SK-N-SH treated with all-trans-retinoic acid at 6 μM for 48 hours (cell line): ENCODE results near the gene TSPAN18.

Experiments
- ATAC-seq: fragments of 200-7000 bp; cut with Tn5 transposase; 3 replicates; pipeline ENCODE4 v1.9.1; 2020; ENCODE audit warnings: mild to moderate bottlenecking, moderate library complexity
- ARNTL ChIP-seq: fragments of 450-650 bp; formaldehyde crosslinking; IDR thresholded peaks from 2 replicates; pipeline ENCODE4 v1.5.0; 2020; ENCODE audit warnings: low read depth, mild to moderate bottlenecking, moderate library complexity, borderline replicate concordance
- BACH2 ChIP-seq: fragments of 250-450 bp; sonication (Bioruptor Pico); IDR thresholded peaks from 2 replicates; pipeline ENCODE4 v1.9.0; 2021; ENCODE audit warnings: mild to moderate bottlenecking, borderline replicate concordance
- CREB5 ChIP-seq: fragments of 250-450 bp; sonication (Bioruptor Pico); IDR thresholded peaks from 2 replicates; pipeline ENCODE4 v1.5.1; 2020; ENCODE audit warnings: low read depth, mild to moderate bottlenecking, moderate library complexity
- CSDC2 ChIP-seq: fragments of 250-450 bp; sonication (Bioruptor Pico); IDR thresholded peaks from 2 replicates; pipeline ENCODE4 v1.5.0; 2020; ENCODE audit warnings: mild to moderate bottlenecking, moderate library complexity
- CSRNP3 ChIP-seq: fragments of 250-450 bp; sonication (Bioruptor Pico); IDR thresholded peaks from 2 replicates; pipeline ENCODE4 v1.5.1; 2021; ENCODE audit warnings: mild to moderate bottlenecking, moderate library complexity
- ESRRG ChIP-seq: fragments of 250-450 bp; sonication (Bioruptor Pico); IDR thresholded peaks from 2 replicates; pipeline ENCODE4 v1.6.1; 2021; ENCODE audit warnings: mild to moderate bottlenecking
- GLIS3 ChIP-seq: fragments of 250-450 bp; sonication (Bioruptor Pico); IDR thresholded peaks from 2 replicates; pipeline ENCODE4 v1.5.0; 2020; ENCODE audit warnings: mild to moderate bottlenecking, moderate library complexity
- ISL1 ChIP-seq: fragments of 250-450 bp; sonication (Bioruptor Pico); IDR thresholded peaks from 2 replicates; pipeline ENCODE4 v2.1.2; 2022; ENCODE audit warnings: mild to moderate bottlenecking, moderate library complexity
- PATZ1 ChIP-seq: fragments of 250-450 bp; sonication (Bioruptor Pico); IDR thresholded peaks from 2 replicates; pipeline ENCODE4 v1.8.0; 2020; ENCODE audit warnings: mild to moderate bottlenecking, moderate library complexity, borderline replicate concordance
- POU6F1 ChIP-seq: fragments of 250-450 bp; sonication (Bioruptor Pico); IDR thresholded peaks from 2 replicates; pipeline ENCODE4 v1.8.0; 2021; ENCODE audit warnings: low read depth, mild to moderate bottlenecking, moderate library complexity, borderline replicate concordance
- PPARA ChIP-seq: fragments of 250-450 bp; sonication (Bioruptor Pico); IDR thresholded peaks from 2 replicates; pipeline ENCODE4 v1.5.0; 2020; ENCODE audit warnings: mild to moderate bottlenecking, borderline replicate concordance
- RARB ChIP-seq: fragments of 250-450 bp; sonication (Bioruptor Pico); IDR thresholded peaks from 2 replicates; pipeline ENCODE4 v1.8.0; 2021; ENCODE audit warnings: mild to moderate bottlenecking, moderate library complexity
- SNAI2 ChIP-seq: fragments of 250-450 bp; sonication (Bioruptor Pico); IDR thresholded peaks from 2 replicates; pipeline ENCODE4 v1.5.0; 2020; ENCODE audit warnings: mild to moderate bottlenecking, moderate library complexity
- TCF4 ChIP-seq: fragments of 250-450 bp; sonication (Bioruptor Pico); IDR thresholded peaks from 2 replicates; pipeline ENCODE4 v1.8.0; 2021; ENCODE audit warnings: mild to moderate bottlenecking, moderate library complexity, borderline replicate concordance
- TOX ChIP-seq: fragments of 250-450 bp; sonication (Bioruptor Pico); IDR thresholded peaks from 2 replicates; pipeline ENCODE4 v1.8.0; 2021; ENCODE audit warnings: mild to moderate bottlenecking, moderate library complexity, borderline replicate concordance
- TSHZ2 ChIP-seq: fragments of 250-450 bp; sonication (Bioruptor Pico); IDR thresholded peaks from 2 replicates; pipeline ENCODE4 v1.5.0; 2020; ENCODE audit warnings: mild to moderate bottlenecking, moderate library complexity
- ZC3H10 ChIP-seq: fragments of 250-450 bp; sonication (Bioruptor Pico); IDR thresholded peaks from 2 replicates; pipeline ENCODE4 v1.5.1; 2021; ENCODE audit warnings: mild to moderate bottlenecking, moderate library complexity
- ZFP3 ChIP-seq: fragments of 250-450 bp; sonication (Bioruptor Pico); IDR thresholded peaks from 2 replicates; pipeline ENCODE4 v1.5.0; 2020; ENCODE audit warnings: mild to moderate bottlenecking, moderate library complexity
- ZFP30 ChIP-seq: fragments of 450-650 bp; formaldehyde crosslinking; IDR thresholded peaks from 2 replicates; pipeline ENCODE4 v1.5.0; 2022; ENCODE audit warnings: mild to moderate bottlenecking, moderate library complexity
- ZNF70 ChIP-seq: fragments of 450-650 bp; formaldehyde crosslinking; IDR thresholded peaks from 2 replicates; pipeline ENCODE4 v1.5.0; 2020; ENCODE audit warnings: mild to moderate bottlenecking, moderate library complexity
- ZNF8 ChIP-seq: fragments of 450-650 bp; formaldehyde crosslinking; IDR thresholded peaks from 2 replicates; pipeline ENCODE4 v1.5.0; 2020; ENCODE audit warnings: mild to moderate bottlenecking, moderate library complexity

TSPAN18 gene

GRCh38 chr11:44909557-44909956 lies 182.8 kb downstream of the TSPAN18 start:
- TF ChIP-seq GLIS3 = no peak
- no peak for TF ChIP-seq PATZ1
- no peak for TF ChIP-seq ARNTL (CRISPR knock-in tag)
- TF ChIP-seq TCF4 (CRISPR knock-in tag) = no peak
- TF ChIP-seq ZFP30 (CRISPR knock-in tag) = no peak
- TF ChIP-seq PPARA = no peak
- no peak for TF ChIP-seq TOX (CRISPR knock-in tag)
- no peak for ATAC-seq

GRCh38 chr11:44910591-44910990 lies 183.8 kb downstream of the TSPAN18 start:
- TF ChIP-seq SNAI2 (CRISPR knock-in tag) (no peak), ZFP30 (CRISPR knock-in tag) (no peak), CSRNP3 (CRISPR knock-in tag) (no peak), GLIS3 (no peak), TCF4 (CRISPR knock-in tag) (no peak), CREB5 (CRISPR knock-in tag) (no peak), ESRRG (CRISPR knock-in tag) (no peak), BACH2 (CRISPR knock-in tag) (no peak), TSHZ2 (CRISPR knock-in tag) (no peak), RARB (CRISPR knock-in tag) (no peak), TOX (CRISPR knock-in tag) (no peak), CSDC2 (CRISPR knock-in tag) (no peak), PPARA (no peak), POU6F1 (CRISPR knock-in tag) (no peak), ZNF8 (CRISPR knock-in tag) (no peak), ISL1 (no peak), ZFP3 (CRISPR knock-in tag) (no peak)
- no peak for ATAC-seq

GRCh38 chr11:44911029-44911814 lies 184.5 kb downstream of the TSPAN18 start:
- peak; percentile 94 for ATAC-seq
- TF ChIP-seq ZC3H10 (CRISPR knock-in tag) = no peak
- no peak for TF ChIP-seq TCF4 (CRISPR knock-in tag)
- TF ChIP-seq RARB (CRISPR knock-in tag) = no peak
- no peak for TF ChIP-seq CSRNP3 (CRISPR knock-in tag)
- no peak for TF ChIP-seq ARNTL (CRISPR knock-in tag)
- TF ChIP-seq GLIS3 = no peak
- TF ChIP-seq CREB5 (CRISPR knock-in tag) = no peak
- TF ChIP-seq TOX (CRISPR knock-in tag) = no peak
- no peak for TF ChIP-seq ZNF70 (CRISPR knock-in tag)
- TF ChIP-seq TSHZ2 (CRISPR knock-in tag) = no peak
- no peak for TF ChIP-seq PPARA
